PFSK-1 (cell line): ENCODE measurements around the gene TM9SF3. TPM values are rescaled to one million over a fixed set of nuclear protein-coding genes. Genes with fewer than 3 reads are reported as not detected.

ENCODE experiments used
- FOXP2 ChIP-seq: optimal IDR thresholded peaks from 2 replicates; pipeline ENCODE3; 2011; ENCODE audit warnings: borderline replicate concordance, control low read depth, inconsistent platforms; ENCODE audit not compliant: insufficient read depth; ENCODE audit errors: extremely low read length, extremely low read depth
- POLR2AphosphoS5 ChIP-seq: IDR thresholded peaks from 2 replicates; pipeline ENCODE4 v1.6.1; 2012; ENCODE audit warnings: low read depth, mild to moderate bottlenecking, control low read depth, low read length, moderate library complexity
- REST ChIP-seq, 2 experiments: IDR thresholded peaks; 2 replicates each; pipeline versions ENCODE4 v1.6.1 to v1.8.0; 2011 to 2012; ENCODE audit warnings: low read depth in 2 of 2, low read length in 2 of 2, control low read depth in 1 of 2, inconsistent platforms in 1 of 2, mild to moderate bottlenecking in 1 of 2, moderate library complexity in 1 of 2; ENCODE audit not compliant: insufficient read depth in 1 of 2
- SIN3A ChIP-seq: IDR thresholded peaks from 2 replicates; pipeline ENCODE4 v1.6.1; 2012; ENCODE audit warnings: mild to moderate bottlenecking, low read length, moderate library complexity, borderline replicate concordance; ENCODE audit not compliant: insufficient read depth
- TAF1 ChIP-seq: IDR thresholded peaks from 2 replicates; pipeline ENCODE4 v1.6.1; 2012; ENCODE audit warnings: low read length, control low read depth, borderline replicate concordance; ENCODE audit not compliant: insufficient read depth
- polyA plus RNA-seq: library from polyadenylated mRNA; unstranded; fragments of >200 nt; gene quantifications from one replicate; pipeline ENCODE4 v1.2.1, GENCODE V29; 2012; ENCODE audit warnings: low read depth, missing spikeins; ENCODE audit not compliant: insufficient read length

The TM9SF3 gene
- 25.5 TPM for polyA plus RNA-seq

GRCh38 chr10:96586419-96587263 is at the start of gene TM9SF3:
TSS of gene TM9SF3 (minus strand) at chr10:96587012. CDS start at chr10:96586835, 177 bp downstream.
- no peak for TF ChIP-seq POLR2AphosphoS5
- peak; percentile 91 for TF ChIP-seq FOXP2

GRCh38 chr10:96636551-96636950 is 49.7 kb upstream of the TM9SF3 start:
- TF ChIP-seq POLR2AphosphoS5 (no peak), REST (IDR thresholded peaks at IDR 0.05; ENCODE audit: insufficient read depth in 1 of 2, low read depth in 2 of 2, low read length in 2 of 2) (no peak), FOXP2 (no peak), TAF1 (no peak), SIN3A (no peak)

GRCh38 chr10:96632974-96633710 is 46.3 kb upstream of the TM9SF3 start:
- TF ChIP-seq SIN3A, result no peak

GRCh38 chr10:96627292-96627691 is 40.5 kb upstream of the TM9SF3 start:
- TF ChIP-seq TAF1, result no peak

- TF ChIP-seq TAF1 (no peak), FOXP2 (no peak), POLR2AphosphoS5 (no peak), REST (IDR thresholded peaks at IDR 0.05; ENCODE audit: insufficient read depth in 1 of 2, low read depth in 2 of 2, low read length in 2 of 2) (no peak), SIN3A (no peak)
Measured at GRCh38 chr10:96626795-96627194, 40.0 kb upstream of the TM9SF3 start.

- TF ChIP-seq TAF1, result no peak
- no peak for TF ChIP-seq REST (IDR thresholded peaks at IDR 0.05; ENCODE audit: insufficient read depth in 1 of 2, low read depth in 2 of 2, low read length in 2 of 2)
- TF ChIP-seq FOXP2, result no peak
- no peak for TF ChIP-seq SIN3A
- no peak for TF ChIP-seq POLR2AphosphoS5
Measured at GRCh38 chr10:96625173-96625572, 38.4 kb upstream of the TM9SF3 start.
